ENCODE data around the gene WWOX. TPM values are rescaled to one million over a fixed set of nuclear protein-coding genes. Genes with fewer than 3 reads are reported as not detected.
A peak's percentile ranks its signal among the peaks of the same experiment; 100 is the strongest.

WWOX gene
- total RNA-seq, 5 donors from 2014 or later (not counting 1 experiment from before 2014, with no cell fraction given) = 21.2 to 26.0 (median 22.6) TPM

GRCh38 chr16:79036541-79036940, 937.1 kb downstream of the WWOX start:
- Histone ChIP-seq H3K4me1 (ENCODE audit: control insufficient read depth in 1 of 2, extremely low read depth in 1 of 2, insufficient read depth in 2 of 2, low read length in 2 of 2) (peaks cover 0 to 3% of the 10 kb centered on the region in 2 experiments), H3K36me3 (ENCODE audit: control insufficient read depth in 2 of 2, extremely low read depth in 1 of 2, insufficient read depth in 1 of 2, low read length in 1 of 2) (no peaks in the 10 kb centered on the region), H3K27ac (ENCODE audit: low read length) (no peak overlapping the region), H3K9me3 (no peaks in the 10 kb centered on the region), H3K27me3 (replicated peaks in 1 of 2; ENCODE audit: control insufficient read depth in 2 of 2, extremely low read depth in 1 of 2, insufficient read depth in 2 of 2, low read length in 1 of 2) (no peaks in the 10 kb centered on the region), H3K4me3 (ENCODE audit: control insufficient read depth in 1 of 2, extremely low read depth in 1 of 2, low read length in 1 of 2) (no peak overlapping the region)
- no peak overlapping the region for H3K4me3 Mint-ChIP-seq
- peaks cover 0 to 4% (median 4%) of the 10 kb centered on the region in 3 donors for H3K9me3 Mint-ChIP-seq
- DNase-seq (no peak), ATAC-seq (replicated peaks in 1 of 4) (no peak)
- H3K4me1 Mint-ChIP-seq = peaks cover 0 to 4% (median under 1%) of the 10 kb centered on the region in 3 donors
- H3K27ac Mint-ChIP-seq = no peak overlapping the region
- CTCF ChIA-PET = interaction anchor here in 1 of 2 donors (0.5 kb wide), 1 partner anchor 242 kb away, joined by 3 read pairs; no protein-coding TSS in a partner anchor
- H3K36me3 Mint-ChIP-seq = peaks cover 6% of the 10 kb centered on the region
- POLR2A ChIA-PET = no interaction called here
- H3K27me3 Mint-ChIP-seq = no peaks in the 10 kb centered on the region
- 97% methylated on average over 3 of the region's 4 CpGs for WGBS (ENCODE audit: insufficient coverage)

GRCh38 chr16:79037521-79038373, 938.3 kb downstream of the WWOX start:
- Mint-ChIP-seq H3K36me3 (peaks cover 6% of the 10 kb centered on the region), H3K4me3 (no peak overlapping the region), H3K27me3 (no peaks in the 10 kb centered on the region), H3K4me1 (peaks cover 7 to 12% (median 11%) of the 10 kb centered on the region in 3 donors), H3K9me3 (peaks cover 0 to 4% (median 4%) of the 10 kb centered on the region in 3 donors), H3K27ac (no peak overlapping the region)
- H3K36me3 ChIP-seq (ENCODE audit: control insufficient read depth in 2 of 2, extremely low read depth in 1 of 2, insufficient read depth in 1 of 2, low read length in 1 of 2) = no peaks in the 10 kb centered on the region
- ATAC-seq (replicated peaks in 1 of 4) = no peak
- H3K9me3 ChIP-seq = no peaks in the 10 kb centered on the region
- CTCF ChIA-PET = no interaction called here
- H3K27me3 ChIP-seq (replicated peaks in 1 of 2; ENCODE audit: control insufficient read depth in 2 of 2, extremely low read depth in 1 of 2, insufficient read depth in 2 of 2, low read length in 1 of 2) = no peaks in the 10 kb centered on the region
- H3K4me3 ChIP-seq (ENCODE audit: control insufficient read depth in 1 of 2, extremely low read depth in 1 of 2, low read length in 1 of 2) = no peak overlapping the region
- no peak overlapping the region for H3K27ac ChIP-seq (ENCODE audit: low read length)
- H3K4me1 ChIP-seq (ENCODE audit: control insufficient read depth in 1 of 2, extremely low read depth in 1 of 2, insufficient read depth in 2 of 2, low read length in 2 of 2) = peaks cover 2 to 3% of the 10 kb centered on the region in 2 experiments
- POLR2A ChIA-PET = no interaction called here
- no peak for DNase-seq
- 89% methylated on average over 4 of the region's 10 CpGs for whole genome bisulfite sequencing (ENCODE audit: insufficient coverage)

DNA sequence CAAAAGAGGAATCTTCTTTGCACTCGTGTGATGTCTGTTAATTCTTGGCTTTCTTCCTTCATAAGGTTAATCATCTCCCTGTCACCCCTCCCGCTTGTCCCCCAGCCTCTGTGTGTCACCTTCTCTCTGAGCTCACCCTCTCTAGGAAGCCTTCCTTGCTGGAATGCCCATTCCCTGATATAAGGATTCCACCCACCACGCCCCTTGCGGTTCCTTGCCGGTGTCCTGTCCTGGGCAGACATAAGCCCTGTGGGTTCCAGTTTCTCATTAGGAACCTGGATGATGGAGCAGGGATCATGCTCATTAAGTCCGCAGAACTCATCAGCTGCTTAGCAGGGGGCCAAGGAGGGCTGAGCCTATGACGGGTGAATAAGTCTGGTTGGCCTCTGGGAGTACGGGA, 941.8 kb downstream of the WWOX start:
- Mint-ChIP-seq H3K27ac (no peak overlapping the region), H3K27me3 (no peaks in the 10 kb centered on the region), H3K36me3 (no peaks in the 10 kb centered on the region), H3K4me1 (peaks cover 21 to 28% (median 27%) of the 10 kb centered on the region in 3 donors), H3K4me3 (no peak overlapping the region), H3K9me3 (no peaks in the 10 kb centered on the region)
- no peak for ATAC-seq (replicated peaks in 1 of 4)
- 97% methylated on average over 6 of the region's 8 CpGs for WGBS (ENCODE audit: insufficient coverage)
- H3K27ac ChIP-seq (ENCODE audit: low read length) = no peak overlapping the region
- ChIA-PET POLR2A (no interaction called here), CTCF (interaction anchor here in 1 of 2 donors (0.6 kb wide), 1 partner anchor 14 kb away, joined by 3 read pairs; no protein-coding TSS in a partner anchor)
- H3K27me3 ChIP-seq (replicated peaks in 1 of 2; ENCODE audit: control insufficient read depth in 2 of 2, extremely low read depth in 1 of 2, insufficient read depth in 2 of 2, low read length in 1 of 2) = no peaks in the 10 kb centered on the region
- peaks cover 11 to 15% of the 10 kb centered on the region in 2 experiments for H3K4me1 ChIP-seq (ENCODE audit: control insufficient read depth in 1 of 2, extremely low read depth in 1 of 2, insufficient read depth in 2 of 2, low read length in 2 of 2)
- no peak overlapping the region for H3K4me3 ChIP-seq (ENCODE audit: control insufficient read depth in 1 of 2, extremely low read depth in 1 of 2, low read length in 1 of 2)
- no peak for DNase-seq
- no peaks in the 10 kb centered on the region for H3K36me3 ChIP-seq (ENCODE audit: control insufficient read depth in 2 of 2, extremely low read depth in 1 of 2, insufficient read depth in 1 of 2, low read length in 1 of 2)
- H3K9me3 ChIP-seq = no peaks in the 10 kb centered on the region

DNA sequence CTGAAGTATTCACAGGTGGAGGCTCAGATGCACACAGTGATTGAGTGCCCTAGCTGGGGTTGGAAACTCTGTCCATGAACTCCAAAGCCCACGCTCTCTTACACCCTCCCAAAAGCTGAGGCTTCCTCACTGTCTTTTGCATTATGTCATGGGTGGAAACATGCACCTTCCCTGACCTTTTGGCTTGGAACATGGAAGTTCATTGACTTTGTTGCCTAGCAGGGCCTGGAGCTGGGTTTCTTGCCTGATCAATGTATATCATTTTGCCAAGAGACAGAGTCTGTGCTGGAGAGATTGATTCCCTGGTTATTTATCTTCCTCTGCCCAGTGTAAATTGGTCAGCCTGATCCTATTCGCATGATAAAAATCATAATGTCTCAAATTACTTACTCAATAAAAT, 942.7 kb downstream of the WWOX start:
- H3K27ac ChIP-seq (ENCODE audit: low read length) = no peak overlapping the region
- H3K4me3 ChIP-seq (ENCODE audit: control insufficient read depth in 1 of 2, extremely low read depth in 1 of 2, low read length in 1 of 2) = no peak overlapping the region
- Mint-ChIP-seq H3K36me3 (no peaks in the 10 kb centered on the region), H3K4me1 (peaks cover 21 to 28% (median 27%) of the 10 kb centered on the region in 3 donors), H3K27me3 (no peaks in the 10 kb centered on the region), H3K4me3 (no peak overlapping the region), H3K27ac (no peak overlapping the region), H3K9me3 (no peaks in the 10 kb centered on the region)
- 100% methylated on average over 1 of the region's 2 CpGs for WGBS (ENCODE audit: insufficient coverage)
- H3K36me3 ChIP-seq (ENCODE audit: control insufficient read depth in 2 of 2, extremely low read depth in 1 of 2, insufficient read depth in 1 of 2, low read length in 1 of 2) = no peaks in the 10 kb centered on the region
- ChIA-PET POLR2A (interaction anchor here in 1 of 2 donors (0.6 kb wide), 1 partner anchor 576 kb away, joined by 3 read pairs; no protein-coding TSS in a partner anchor), CTCF (interaction anchor here (0.8 to 1.0 kb wide), 2 partner anchors 22 to 337 kb away, joined by 3 to 6 read pairs; no protein-coding TSS in a partner anchor)
- DNase-seq (no peak), ATAC-seq (replicated peaks in 1 of 4) (no peak)
- peaks cover 11 to 15% of the 10 kb centered on the region in 2 experiments for H3K4me1 ChIP-seq (ENCODE audit: control insufficient read depth in 1 of 2, extremely low read depth in 1 of 2, insufficient read depth in 2 of 2, low read length in 2 of 2)
- H3K9me3 ChIP-seq = no peaks in the 10 kb centered on the region
- H3K27me3 ChIP-seq (replicated peaks in 1 of 2; ENCODE audit: control insufficient read depth in 2 of 2, extremely low read depth in 1 of 2, insufficient read depth in 2 of 2, low read length in 1 of 2) = no peaks in the 10 kb centered on the region

- H3K27ac Mint-ChIP-seq = peak overlapping the region; percentile 57 to 65
- peak overlapping the region in 1 of 3 donors; percentile 54 for H3K4me3 Mint-ChIP-seq
- CTCF ChIA-PET = interaction anchor here (0.6 to 1.2 kb wide), 4 partner anchors 23 to 337 kb away, joined by 3 to 6 read pairs (median 4); no protein-coding TSS in a partner anchor
Observed at GRCh38 chr16:79042886-79043285, 943.4 kb downstream of the WWOX start.

DNA sequence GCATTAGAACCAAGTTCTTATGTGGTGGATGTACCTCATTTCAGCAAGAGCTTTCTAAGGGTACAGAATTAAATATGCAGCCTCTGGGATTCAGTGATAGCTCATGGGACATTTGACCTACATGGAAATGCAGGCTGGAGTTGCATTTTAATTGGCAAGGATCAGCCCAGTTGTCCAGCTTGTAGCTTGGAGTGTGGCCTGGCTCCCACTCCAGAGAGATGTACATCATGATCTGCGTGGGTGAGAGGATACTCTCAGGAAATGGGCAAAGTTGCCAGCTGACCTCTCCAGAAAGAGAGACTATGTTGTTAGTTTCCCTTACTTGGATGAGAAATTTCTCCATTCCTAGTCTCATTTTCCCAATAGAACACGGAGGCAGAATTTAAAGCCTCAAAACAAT, 945.7 kb downstream of the WWOX start:
- Histone ChIP-seq H3K4me1 (ENCODE audit: control insufficient read depth in 1 of 2, extremely low read depth in 1 of 2, insufficient read depth in 2 of 2, low read length in 2 of 2) (peaks cover 11 to 12% of the 10 kb centered on the region in 2 experiments), H3K36me3 (ENCODE audit: control insufficient read depth in 2 of 2, extremely low read depth in 1 of 2, insufficient read depth in 1 of 2, low read length in 1 of 2) (no peaks in the 10 kb centered on the region), H3K9me3 (no peaks in the 10 kb centered on the region), H3K4me3 (ENCODE audit: control insufficient read depth in 1 of 2, extremely low read depth in 1 of 2, low read length in 1 of 2) (no peak overlapping the region), H3K27ac (ENCODE audit: low read length) (no peak overlapping the region), H3K27me3 (replicated peaks in 1 of 2; ENCODE audit: control insufficient read depth in 2 of 2, extremely low read depth in 1 of 2, insufficient read depth in 2 of 2, low read length in 1 of 2) (no peaks in the 10 kb centered on the region)
- POLR2A ChIA-PET = interaction anchor here in 1 of 2 donors (0.6 kb wide), 1 partner anchor 564 kb away, joined by 14 read pairs; no protein-coding TSS in a partner anchor
- DNase-seq (no peak), ATAC-seq (replicated peaks in 1 of 4) (no peak)
- Mint-ChIP-seq H3K9me3 (no peaks in the 10 kb centered on the region), H3K36me3 (no peaks in the 10 kb centered on the region), H3K4me3 (no peak overlapping the region), H3K27me3 (no peaks in the 10 kb centered on the region), H3K27ac (no peak overlapping the region), H3K4me1 (peaks cover 21 to 27% (median 24%) of the 10 kb centered on the region in 3 donors)
- CTCF ChIA-PET = interaction anchor here in 1 of 2 donors (0.7 kb wide), 1 partner anchor 1913 kb away, joined by 3 read pairs; no protein-coding TSS in a partner anchor
- no CpG with 5 or more reads among the region's 2 CpGs for WGBS (ENCODE audit: insufficient coverage)

More at GRCh38 chr16:79042886-79043285, 943.4 kb downstream of the WWOX start:
- Histone ChIP-seq H3K4me3 (ENCODE audit: control insufficient read depth in 1 of 2, extremely low read depth in 1 of 2, low read length in 1 of 2) (no peak overlapping the region), H3K4me1 (ENCODE audit: control insufficient read depth in 1 of 2, extremely low read depth in 1 of 2, insufficient read depth in 2 of 2, low read length in 2 of 2) (peaks cover 11 to 12% of the 10 kb centered on the region in 2 experiments), H3K36me3 (ENCODE audit: control insufficient read depth in 2 of 2, extremely low read depth in 1 of 2, insufficient read depth in 1 of 2, low read length in 1 of 2) (no peaks in the 10 kb centered on the region), H3K27me3 (replicated peaks in 1 of 2; ENCODE audit: control insufficient read depth in 2 of 2, extremely low read depth in 1 of 2, insufficient read depth in 2 of 2, low read length in 1 of 2) (no peaks in the 10 kb centered on the region), H3K9me3 (no peaks in the 10 kb centered on the region), H3K27ac (ENCODE audit: low read length) (no peak overlapping the region)
- DNase-seq (peak in 18 of 35 experiments; percentile 1 to 52 (median 11)), ATAC-seq (replicated peaks in 1 of 4) (peak in 3 of 4 experiments; percentile 57 to 78 (median 63))
- Mint-ChIP-seq H3K27me3 (no peaks in the 10 kb centered on the region), H3K36me3 (no peaks in the 10 kb centered on the region), H3K9me3 (no peaks in the 10 kb centered on the region), H3K4me1 (peaks cover 21 to 27% (median 24%) of the 10 kb centered on the region in 3 donors)
- no CpG with 5 or more reads among the region's 3 CpGs for WGBS (ENCODE audit: insufficient coverage)
- POLR2A ChIA-PET = interaction anchor here in 1 of 2 donors (0.6 kb wide), 1 partner anchor 114 kb away, joined by 6 read pairs; no protein-coding TSS in a partner anchor
